GM12891 (cell line): ENCODE results near the gene ESYT1.

Experiments used
- PAX5 ChIP-seq: IDR thresholded peaks from 2 replicates; pipeline ENCODE4 v1.6.1; 2011; ENCODE audit warnings: low read length, moderate library complexity, mild to moderate bottlenecking; ENCODE audit not compliant: insufficient read depth, severe bottlenecking
- POLR2A ChIP-seq: IDR thresholded peaks from 2 replicates; pipeline ENCODE4 v1.6.1; 2011; ENCODE audit warnings: low read depth, low read length, control low read depth
- POLR2AphosphoS5 ChIP-seq: IDR thresholded peaks from 2 replicates; pipeline ENCODE4 v1.6.1; 2011; ENCODE audit warnings: low read depth, low read length, control low read depth
- SPI1 ChIP-seq: IDR thresholded peaks from 2 replicates; pipeline ENCODE4 v1.6.1; 2011; ENCODE audit warnings: low read depth, low read length, control low read depth
- TAF1 ChIP-seq: IDR thresholded peaks from 2 replicates; pipeline ENCODE4 v1.6.1; 2011; ENCODE audit warnings: low read depth, low read length, control low read depth

GRCh38 chr12:56103823-56104108 lies 24.3 kb upstream of the ESYT1 start:
- no peak for TF ChIP-seq POLR2AphosphoS5
- TF ChIP-seq POLR2A: no peak
- TF ChIP-seq TAF1: no peak
- no peak for TF ChIP-seq SPI1
- no peak for TF ChIP-seq PAX5
